A673 (cell line): ENCODE data around the gene GAL3ST2.

Experiments
- CTCF ChIP-seq: fragments of 300-800, 200-600 bp; sonication (generic); conservative IDR thresholded peaks from 2 replicates; pipeline ENCODE4 v1.5.1; 2017; ENCODE audit warnings: low read depth, mild to moderate bottlenecking, antibody characterized with exemption, low read length, moderate library complexity, mixed read lengths
- EZH2 ChIP-seq: fragments of 200-600 bp; sonication (generic); IDR thresholded peaks from 2 replicates; pipeline ENCODE4 v1.6.1; 2017; ENCODE audit warnings: borderline replicate concordance, low read depth, mild to moderate bottlenecking, mixed read lengths, antibody characterized with exemption, low read length; ENCODE audit not compliant: poor library complexity, severe bottlenecking

DNA sequence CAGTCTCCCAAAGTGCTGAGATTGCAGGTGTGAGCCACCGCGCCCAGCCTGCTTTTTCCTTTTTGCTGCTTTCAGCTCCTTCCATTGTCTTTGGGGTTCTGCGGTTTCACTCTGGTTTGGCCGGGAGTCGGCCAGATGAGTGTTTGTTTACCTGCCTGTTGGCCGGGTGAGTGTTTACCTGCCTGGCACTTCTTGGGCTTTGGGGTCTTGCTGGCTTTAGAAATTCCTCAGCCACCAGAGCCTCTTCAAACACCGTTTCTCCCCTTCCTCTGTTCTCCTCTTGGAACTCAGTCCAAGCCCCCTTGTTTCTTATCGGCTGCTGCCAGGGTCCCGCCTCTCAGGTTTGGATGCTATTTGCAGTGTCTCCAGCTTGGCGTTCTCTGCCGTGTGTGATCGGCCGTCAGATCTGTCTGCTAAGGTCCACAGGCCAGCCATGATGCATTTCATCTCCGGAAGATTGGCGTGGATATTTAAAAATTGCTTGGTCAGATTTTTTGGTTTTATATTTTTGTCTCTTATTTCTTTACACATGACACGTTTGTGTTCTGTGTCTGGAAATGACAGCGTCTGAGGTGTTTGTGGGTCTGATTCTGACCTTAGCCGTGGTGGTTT is 14.2 kb upstream of the GAL3ST2 start:
- no peak for TF ChIP-seq CTCF
- TF ChIP-seq EZH2 = no peak
